Activated gamma-delta T cell (primary cell): ENCODE results near the gene SEMA6C.

Experiments used
- DNase-seq: peaks from one replicate; lab custom pipeline; 2025; lab: John Stamatoyannopoulos, UW

The SEMA6C gene

GRCh38 chr1:151159373-151159772, 12.9 kb upstream of the SEMA6C start:
- DNase-seq, result no peak

- no peak for DNase-seq
Measured at GRCh38 chr1:151158751-151159251, 12.4 kb upstream of the SEMA6C start.

GRCh38 chr1:151158326-151158725, 11.9 kb upstream of the SEMA6C start:
- DNase-seq, result no peak

GRCh38 chr1:151157067-151157531, 10.7 kb upstream of the SEMA6C start:
- DNase-seq, result no peak

- DNase-seq, result no peak
Measured at GRCh38 chr1:151156515-151156819, 10.0 kb upstream of the SEMA6C start, which contains the start of gene TNFAIP8L2. TNFAIP8L2 (plus strand) TSS chr1:151156649; CDS start chr1:151158698, 2,049 bp downstream.

- no peak for DNase-seq
Measured at GRCh38 chr1:151147665-151148064, 1.2 kb upstream of the SEMA6C start.

- no peak for DNase-seq
Measured at GRCh38 chr1:151147132-151147503, 687 bp upstream of the SEMA6C start.

- no peak for DNase-seq
Measured at GRCh38 chr1:151146072-151146411, 389 bp downstream of the SEMA6C start.

GRCh38 chr1:151145304-151146071, 943 bp downstream of the SEMA6C start:
- no peak for DNase-seq

GRCh38 chr1:151144474-151145303, 1.7 kb downstream of the SEMA6C start:
- no peak for DNase-seq

- DNase-seq, result no peak
Measured at GRCh38 chr1:151143986-151144385, 2.4 kb downstream of the SEMA6C start.

GRCh38 chr1:151143057-151143435, 3.4 kb downstream of the SEMA6C start:
- no peak for DNase-seq

- no peak for DNase-seq
Measured at GRCh38 chr1:151142411-151143056, 3.9 kb downstream of the SEMA6C start.

- no peak for DNase-seq
Measured at GRCh38 chr1:151137789-151138188, 8.6 kb downstream of the SEMA6C start.

GRCh38 chr1:151135433-151136385, 10.7 kb downstream of the SEMA6C start:
- no peak for DNase-seq

- no peak for DNase-seq
Measured at GRCh38 chr1:151134991-151135390, 11.4 kb downstream of the SEMA6C start.

GRCh38 chr1:151134396-151134795, 12.0 kb downstream of the SEMA6C start:
- no peak for DNase-seq

GRCh38 chr1:151133018-151133806, 13.2 kb downstream of the SEMA6C start:
- no peak for DNase-seq

- DNase-seq, result no peak
Measured at GRCh38 chr1:151132335-151133017, 14.0 kb downstream of the SEMA6C start.
